Measurements from ENCODE around the gene RBM22.

The RBM22 gene

GRCh38 chr5:150731669-150732242 lies 30.9 kb upstream of the RBM22 start:
- DNase-seq (ENCODE audit: low spot score), result no peak
- ChIA-PET CTCF (interaction anchor here (1.1 kb wide), 1 partner anchor 18 kb away, joined by 3 read pairs; no protein-coding TSS in a partner anchor), POLR2A (ENCODE audit: low non-redundant PET) (no interaction called here)
- TF ChIP-seq, protein P1, sequence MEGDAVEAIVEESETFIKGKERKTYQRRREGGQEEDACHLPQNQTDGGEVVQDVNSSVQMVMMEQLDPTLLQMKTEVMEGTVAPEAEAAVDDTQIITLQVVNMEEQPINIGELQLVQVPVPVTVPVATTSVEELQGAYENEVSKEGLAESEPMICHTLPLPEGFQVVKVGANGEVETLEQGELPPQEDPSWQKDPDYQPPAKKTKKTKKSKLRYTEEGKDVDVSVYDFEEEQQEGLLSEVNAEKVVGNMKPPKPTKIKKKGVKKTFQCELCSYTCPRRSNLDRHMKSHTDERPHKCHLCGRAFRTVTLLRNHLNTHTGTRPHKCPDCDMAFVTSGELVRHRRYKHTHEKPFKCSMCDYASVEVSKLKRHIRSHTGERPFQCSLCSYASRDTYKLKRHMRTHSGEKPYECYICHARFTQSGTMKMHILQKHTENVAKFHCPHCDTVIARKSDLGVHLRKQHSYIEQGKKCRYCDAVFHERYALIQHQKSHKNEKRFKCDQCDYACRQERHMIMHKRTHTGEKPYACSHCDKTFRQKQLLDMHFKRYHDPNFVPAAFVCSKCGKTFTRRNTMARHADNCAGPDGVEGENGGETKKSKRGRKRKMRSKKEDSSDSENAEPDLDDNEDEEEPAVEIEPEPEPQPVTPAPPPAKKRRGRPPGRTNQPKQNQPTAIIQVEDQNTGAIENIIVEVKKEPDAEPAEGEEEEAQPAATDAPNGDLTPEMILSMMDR (conservative IDR thresholded peaks at IDR 0.05; ENCODE audit: low read depth), result no peak
- no peak overlapping the region for H3K27ac ChIP-seq

- no peak overlapping the region for H3K27ac ChIP-seq
- ChIA-PET CTCF (no interaction called here), POLR2A (ENCODE audit: low non-redundant PET) (no interaction called here)
- no peak for DNase-seq (ENCODE audit: low spot score)
- TF ChIP-seq, protein P1 (conservative IDR thresholded peaks at IDR 0.05; ENCODE audit: low read depth), result no peak
Observed at GRCh38 chr5:150729859-150730258, 29.0 kb upstream of the RBM22 start.

- CTCF ChIA-PET, result no interaction called here
- POLR2A ChIA-PET (ENCODE audit: low non-redundant PET), result no interaction called here
- no peak overlapping the region for H3K27ac ChIP-seq
- no peak for DNase-seq (ENCODE audit: low spot score)
- TF ChIP-seq, protein P1 (conservative IDR thresholded peaks at IDR 0.05; ENCODE audit: low read depth), result no peak
Observed at GRCh38 chr5:150723845-150724244, 23.0 kb upstream of the RBM22 start.

GRCh38 chr5:150710165-150710564 lies 9.3 kb upstream of the RBM22 start:
- CTCF ChIA-PET, result no interaction called here

GRCh38 chr5:150706776-150707390 lies 6.0 kb upstream of the RBM22 start:
- TF ChIP-seq, protein P1 (conservative IDR thresholded peaks at IDR 0.05; ENCODE audit: low read depth), result no peak
- H3K27ac ChIP-seq, result no peak overlapping the region
- POLR2A ChIA-PET (ENCODE audit: low non-redundant PET), result no interaction called here
- no peak for DNase-seq (ENCODE audit: low spot score)
- CTCF ChIA-PET, result interaction anchor here (0.6 kb wide), 1 partner anchor 148 kb away, joined by 3 read pairs; no protein-coding TSS in a partner anchor

More at GRCh38 chr5:150710165-150710564, 9.3 kb upstream of the RBM22 start:
- peak; percentile 22 for DNase-seq (ENCODE audit: low spot score)
- TF ChIP-seq, protein P1 (conservative IDR thresholded peaks at IDR 0.05; ENCODE audit: low read depth), result peak; percentile 44
- no peak overlapping the region for H3K27ac ChIP-seq
- POLR2A ChIA-PET (ENCODE audit: low non-redundant PET), result no interaction called here

- ChIA-PET CTCF (no interaction called here), POLR2A (ENCODE audit: low non-redundant PET) (interaction anchor here (0.6 kb wide), 1 partner anchor 32 kb away, joined by 5 read pairs; no protein-coding TSS in a partner anchor)
- TF ChIP-seq, protein P1 (conservative IDR thresholded peaks at IDR 0.05; ENCODE audit: low read depth), result no peak
- no peak for DNase-seq (ENCODE audit: low spot score)
- H3K27ac ChIP-seq, result no peak overlapping the region
Observed at GRCh38 chr5:150703762-150704161, 2.9 kb upstream of the RBM22 start.
